HG03571 (cell line): ENCODE results near the gene LIMCH1.
"Not testable (repeated sequence)": the region's sequence is repeated elsewhere in the genome, so short reads cannot be mapped to it uniquely, and the experiment has no call there.

Experiments used
- ATAC-seq: cut with Tn5 transposase; IDR thresholded peaks from one replicate; pipeline ENCODE4 v1.9.1; 2021; ENCODE audit not compliant: unreplicated experiment

LIMCH1 gene

DNA sequence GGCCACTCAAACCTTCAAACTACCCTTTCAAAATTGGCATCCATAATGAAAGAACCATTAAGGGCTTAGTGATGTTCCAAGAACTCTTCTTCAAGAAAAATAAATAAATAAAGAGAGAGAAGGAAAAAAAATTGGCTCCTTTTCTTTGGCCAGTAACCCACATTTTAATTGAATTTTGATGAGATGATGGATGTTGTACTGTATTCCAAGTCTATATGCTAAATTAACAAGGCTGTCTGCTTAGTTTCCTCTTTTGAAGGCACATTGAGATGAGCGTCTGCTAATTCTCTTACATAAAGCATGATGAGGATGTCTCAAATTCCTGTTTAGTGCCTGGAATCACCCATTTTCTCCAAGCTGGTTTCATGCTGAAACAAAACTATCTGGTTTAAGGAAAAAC is 177.2 kb downstream of the LIMCH1 start:
- ATAC-seq = no peak

DNA sequence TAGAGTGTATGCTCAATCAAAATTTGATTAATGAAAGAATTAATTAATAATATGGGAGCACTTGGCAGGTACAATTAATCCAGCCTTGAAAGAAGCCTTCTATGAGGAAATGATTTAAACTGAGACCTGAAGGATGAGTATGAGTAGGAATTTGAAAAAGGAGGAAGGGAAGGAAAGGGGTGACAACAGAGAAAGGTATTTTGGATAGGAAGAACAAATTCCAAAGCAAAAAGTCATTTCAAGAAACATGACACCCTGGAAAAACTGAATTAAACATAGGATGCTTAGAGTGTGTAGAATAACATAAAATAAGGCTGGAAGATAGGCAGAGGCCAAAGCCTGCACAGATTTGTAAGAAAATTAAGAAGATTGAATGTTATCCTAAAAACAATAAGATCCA is 180.9 kb downstream of the LIMCH1 start:
- ATAC-seq = no peak

DNA sequence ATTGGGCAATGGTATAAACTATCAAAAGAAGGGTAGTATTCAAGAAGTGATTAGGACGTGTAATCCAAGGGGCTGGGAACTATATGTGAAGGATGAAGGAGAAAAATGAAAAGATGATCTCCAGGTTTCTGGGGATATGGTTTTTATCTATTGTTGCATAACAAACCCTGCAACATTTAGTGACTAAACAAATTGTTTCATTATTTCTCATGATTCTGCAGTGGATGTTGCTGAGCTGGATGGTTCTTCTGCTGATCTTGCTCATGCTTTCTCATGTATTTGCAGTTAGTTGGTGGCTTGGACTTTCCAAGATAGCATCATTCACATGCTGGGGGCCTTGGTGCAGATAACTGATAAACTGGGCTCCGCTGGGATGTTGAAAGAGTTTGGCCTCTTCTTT is 181.5 kb downstream of the LIMCH1 start:
- ATAC-seq = no peak

DNA sequence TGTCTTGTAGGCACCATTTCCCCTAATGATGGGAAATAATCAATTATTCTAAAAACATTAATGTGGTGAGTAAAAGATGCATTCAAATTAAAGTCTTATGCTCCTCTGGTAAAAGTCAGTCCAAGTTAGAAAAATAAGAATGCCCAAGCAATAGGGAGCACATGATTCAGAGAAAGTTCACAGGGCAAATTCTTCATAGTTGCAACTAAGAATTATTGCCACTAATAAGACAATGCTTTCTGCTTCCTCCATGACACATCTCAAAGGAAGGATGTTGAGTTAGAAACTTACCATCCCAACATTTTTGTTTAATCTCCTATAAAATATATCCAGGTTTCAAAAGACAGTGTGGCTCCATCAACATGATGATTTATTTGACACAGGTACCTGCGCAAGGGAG is 184.2 kb downstream of the LIMCH1 start:
- ATAC-seq = no peak

DNA sequence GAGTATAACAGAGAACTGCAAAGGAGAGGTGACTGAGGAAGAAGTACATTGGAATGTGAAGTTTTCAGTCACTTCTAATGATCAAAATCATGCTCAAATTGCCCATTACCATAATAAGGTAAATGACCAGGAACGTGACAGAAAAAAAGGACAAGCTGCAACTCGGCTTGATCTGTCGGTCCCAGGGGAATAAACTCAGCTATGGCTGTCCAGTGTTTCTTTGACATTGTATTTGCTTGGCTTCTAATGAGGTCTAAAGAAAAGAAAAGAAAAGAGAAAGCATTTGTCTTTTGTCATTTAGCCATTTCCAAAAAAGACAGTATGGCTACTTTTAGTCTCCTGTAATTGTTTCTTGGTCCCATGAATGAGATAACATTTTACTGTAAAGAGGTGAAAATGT is 185.3 kb downstream of the LIMCH1 start:
- no peak for ATAC-seq

DNA sequence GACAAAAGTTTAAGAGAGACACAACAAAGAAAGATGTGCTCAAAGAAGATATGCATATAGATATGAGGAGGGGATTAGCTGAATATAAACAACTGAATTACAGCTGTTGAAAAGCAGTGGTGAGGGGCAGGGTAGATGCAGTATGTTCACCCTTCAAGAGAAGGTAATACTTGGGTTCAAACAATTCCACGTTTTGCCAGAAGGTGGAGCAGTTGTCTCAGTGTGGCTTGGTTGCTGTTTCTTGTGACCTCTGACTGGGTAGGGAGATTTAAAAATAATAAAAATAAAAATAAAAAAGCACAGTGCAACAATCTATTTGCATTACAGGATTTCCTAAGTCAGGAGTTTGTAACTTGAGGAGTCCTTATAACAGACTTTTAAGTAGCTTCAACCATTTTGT is 187.3 kb downstream of the LIMCH1 start:
- ATAC-seq = no peak

DNA sequence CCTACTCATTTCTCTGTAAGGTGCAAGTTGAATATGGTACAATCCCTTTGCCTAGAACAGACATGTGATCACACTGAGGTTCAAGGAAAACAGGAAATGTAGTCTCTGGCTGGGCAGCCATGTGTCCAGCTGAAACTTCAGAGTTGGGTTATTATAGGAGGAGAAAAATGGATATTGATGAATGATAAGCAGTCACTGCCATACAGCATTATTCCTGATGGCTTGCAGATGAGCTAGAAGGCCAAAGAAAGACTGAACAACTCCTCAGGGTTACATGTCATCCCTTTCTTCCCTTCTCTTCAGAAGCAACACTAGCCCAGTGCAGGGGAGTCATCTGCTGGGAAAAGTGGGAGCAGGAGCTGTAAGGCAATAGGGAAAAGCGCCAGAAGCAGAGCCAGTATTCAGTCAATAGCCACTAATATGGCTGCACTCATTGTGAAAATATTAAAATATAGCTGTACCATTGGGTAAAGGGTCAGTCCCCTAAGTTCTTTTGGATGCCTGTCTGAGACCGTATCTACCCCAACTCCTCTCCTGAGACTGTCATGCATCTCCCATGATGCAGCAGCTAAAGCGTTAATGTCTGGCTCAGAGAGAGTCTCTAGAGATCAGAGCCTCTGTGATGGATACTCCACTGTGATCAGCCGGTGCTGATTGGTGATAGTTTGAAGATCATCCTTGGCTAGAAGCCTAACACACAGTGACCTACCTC is 190.1 kb downstream of the LIMCH1 start:
- ATAC-seq = no peak

DNA sequence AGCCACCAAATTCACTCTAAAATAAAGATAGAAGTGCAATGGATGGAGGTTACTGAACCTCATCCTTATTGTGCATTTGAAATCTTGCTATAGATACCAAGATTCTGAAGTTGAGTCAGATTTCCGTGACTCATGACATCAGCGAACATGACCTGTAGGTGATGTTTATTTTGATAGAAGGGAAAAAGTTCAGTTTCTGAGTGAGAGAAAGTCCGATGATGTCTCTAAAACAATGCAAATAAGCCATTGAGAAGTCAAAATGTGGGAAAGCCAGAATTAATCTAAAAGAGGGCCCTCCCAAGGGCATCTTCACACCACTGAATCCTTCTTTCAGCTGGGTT is 190.6 kb downstream of the LIMCH1 start:
- ATAC-seq = no peak

DNA sequence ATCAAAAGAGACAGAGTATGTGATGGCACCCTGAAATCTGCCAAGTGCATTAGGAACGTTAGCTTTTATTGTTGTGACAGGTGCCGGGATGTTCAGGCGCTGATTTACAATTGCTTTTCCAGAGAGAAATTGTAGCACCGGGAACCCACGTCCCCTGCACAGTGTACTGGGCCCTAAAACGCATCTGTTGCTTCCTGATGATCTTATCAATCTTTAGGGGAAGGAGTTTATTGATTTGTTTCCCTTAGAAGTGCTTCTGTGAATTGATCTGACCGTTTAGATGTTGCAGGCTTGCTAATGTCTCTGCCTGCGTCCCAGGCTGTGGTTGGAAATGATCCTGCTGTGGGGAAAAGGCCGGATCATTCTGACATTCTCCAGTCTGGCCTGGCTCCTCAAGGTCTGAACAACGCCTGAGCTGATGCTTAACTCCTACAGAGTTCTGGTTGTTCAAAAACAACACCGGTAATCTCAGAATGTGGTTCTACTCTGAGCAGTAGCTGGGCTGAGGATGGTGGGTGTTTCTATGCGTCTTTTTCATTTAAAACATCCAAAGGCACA is 193.7 kb downstream of the LIMCH1 start:
- no peak for ATAC-seq

DNA sequence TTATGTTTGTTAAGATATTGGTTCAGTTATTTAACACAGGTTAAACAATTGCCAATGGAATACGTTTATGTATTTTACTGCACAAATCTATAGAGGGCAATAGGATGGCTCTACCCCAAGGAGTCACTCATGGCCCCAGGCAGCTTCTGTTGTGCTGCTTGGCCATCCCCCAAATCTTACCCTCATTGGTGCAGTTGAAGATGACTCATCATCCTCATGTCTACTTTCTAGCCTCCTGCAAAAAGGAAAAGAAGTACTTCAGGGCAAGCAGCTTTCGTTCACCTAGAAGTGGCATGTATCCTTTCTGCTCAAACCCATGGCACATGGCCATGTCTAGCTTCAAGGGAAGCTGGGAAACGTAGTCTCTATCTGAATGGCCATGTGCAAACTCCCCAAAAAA is 196.4 kb downstream of the LIMCH1 start:
- ATAC-seq = no peak

DNA sequence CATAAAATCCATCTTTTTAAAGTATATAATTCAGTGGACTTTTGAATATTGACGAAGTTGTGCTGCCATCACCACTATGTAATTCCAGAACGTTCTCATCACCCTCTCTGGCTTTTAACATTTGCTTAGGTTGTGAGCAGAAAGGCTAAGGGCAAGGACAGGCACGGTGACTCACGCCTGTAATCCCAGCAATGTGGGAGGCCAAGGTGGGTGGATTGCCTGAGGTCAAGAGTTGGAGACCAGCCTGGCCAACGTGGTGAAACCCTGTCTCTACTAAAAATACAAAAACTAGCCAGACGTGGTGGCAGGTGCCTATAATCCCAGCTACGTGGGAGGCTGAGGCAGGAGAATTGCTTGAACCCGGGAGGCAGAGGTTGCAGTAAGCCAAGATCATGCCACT is 199.5 kb downstream of the LIMCH1 start:
- not testable (repeated sequence) for ATAC-seq

DNA sequence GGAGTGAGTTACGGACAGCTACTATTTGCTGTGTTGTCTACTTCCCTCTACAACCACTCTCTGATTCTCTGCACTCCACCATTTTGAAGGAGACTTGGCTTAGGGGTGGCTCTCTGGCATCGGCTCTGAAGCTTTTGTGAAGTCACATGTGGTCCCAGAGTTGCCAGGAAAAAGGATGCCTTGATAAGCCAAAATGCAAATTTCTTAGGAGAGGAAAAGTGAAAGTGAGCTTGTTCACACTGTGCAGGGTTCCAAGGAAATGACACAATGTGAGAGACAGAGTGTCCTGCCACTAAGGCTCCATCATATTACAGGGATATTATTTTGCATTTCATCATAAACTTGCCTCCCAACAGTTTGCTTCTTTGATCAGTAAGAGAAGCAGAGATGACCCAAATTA is 203.4 kb downstream of the LIMCH1 start:
- ATAC-seq = no peak

DNA sequence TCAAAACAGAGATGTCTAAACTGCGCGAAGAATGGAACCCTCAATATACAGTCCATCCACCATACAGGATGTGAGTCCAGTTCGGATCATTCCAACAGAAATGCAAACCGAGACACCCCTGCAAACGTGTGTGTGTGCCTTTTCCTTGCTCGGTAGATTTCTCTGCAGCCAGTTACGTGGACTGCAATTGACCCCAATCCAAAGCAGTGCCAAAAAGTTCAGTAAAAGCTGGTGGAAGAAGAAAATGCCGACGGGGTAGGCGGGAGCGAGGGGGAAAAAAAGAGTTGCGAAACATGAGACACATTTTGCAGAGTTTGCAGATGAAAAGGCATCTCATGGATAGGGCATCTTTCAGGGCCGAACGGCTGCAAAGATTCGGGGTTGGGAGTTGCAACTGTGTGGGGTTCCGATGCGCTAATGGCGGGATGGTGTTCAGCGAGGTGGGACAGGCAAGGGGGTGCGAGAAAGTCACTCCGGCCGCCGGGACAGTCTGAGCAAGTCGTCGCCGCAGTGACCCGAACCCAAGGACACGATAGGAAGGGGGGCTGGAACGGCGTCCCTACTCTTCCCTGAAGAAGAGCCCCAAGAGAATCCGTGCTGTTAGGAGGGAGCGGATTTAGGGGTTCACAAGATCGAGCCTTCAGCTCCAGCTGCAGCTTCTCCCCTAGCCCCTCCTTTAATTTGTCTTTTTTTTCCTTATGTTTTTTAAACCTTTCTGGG is 206.8 kb downstream of the LIMCH1 start:
- no peak for ATAC-seq

DNA sequence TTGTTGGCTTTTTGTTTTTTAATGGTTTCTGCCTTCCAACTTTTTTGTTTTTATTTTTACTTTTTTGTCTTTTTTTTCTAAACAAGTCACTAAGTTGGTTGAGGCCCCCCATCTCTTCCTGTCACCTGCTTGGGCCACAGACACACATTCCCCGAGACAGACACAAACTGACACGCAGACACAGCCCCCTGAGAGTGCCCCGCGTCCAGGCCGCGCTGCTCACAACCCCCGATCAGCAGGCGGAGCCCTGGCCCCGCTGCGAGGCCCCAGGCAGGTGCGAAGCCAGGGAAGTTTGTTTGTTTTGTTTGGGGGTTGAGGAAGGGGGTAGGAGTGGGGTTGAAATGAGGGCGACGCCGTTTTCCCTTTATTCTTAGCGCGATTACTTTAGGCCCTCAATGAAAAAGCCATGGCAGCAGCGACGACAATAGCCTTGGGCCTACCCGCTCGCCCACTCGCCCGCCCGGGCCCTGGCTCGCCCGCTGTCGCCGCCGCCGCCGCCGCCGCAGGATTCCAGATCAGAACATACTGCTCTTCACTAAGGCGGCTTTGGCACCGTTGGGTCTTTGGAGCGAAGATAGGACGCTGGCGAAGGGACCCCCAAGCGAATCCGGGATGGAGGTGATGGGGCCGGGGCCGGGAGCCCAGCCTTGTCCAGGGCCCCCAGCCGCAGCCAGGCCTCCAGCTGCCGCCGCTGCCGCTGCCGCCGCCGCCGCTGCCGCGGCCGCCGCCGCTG is 207.5 kb downstream of the LIMCH1 start:
- ATAC-seq = no peak

DNA sequence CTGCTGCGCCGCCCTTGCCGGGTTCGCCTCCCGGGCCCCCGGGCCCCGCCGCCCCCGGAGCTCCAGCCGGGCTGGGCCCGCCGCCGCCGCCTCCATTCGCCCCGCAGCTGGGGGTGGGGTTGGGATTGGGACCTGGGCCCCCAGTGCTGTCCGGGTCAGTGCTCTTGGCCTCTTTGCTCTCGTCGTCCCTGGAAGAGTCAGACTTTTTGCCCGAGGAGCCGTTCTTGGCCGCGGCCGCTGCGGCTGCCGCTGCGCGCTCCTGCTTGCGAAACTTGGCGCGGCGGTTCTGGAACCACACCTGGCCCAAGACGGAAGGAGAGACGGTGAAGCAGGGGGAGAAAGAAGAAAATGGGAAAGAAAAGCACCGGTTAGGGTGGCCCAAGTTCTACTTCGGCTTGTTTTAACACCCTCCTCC is 208.1 kb downstream of the LIMCH1 start:
- ATAC-seq = no peak

DNA sequence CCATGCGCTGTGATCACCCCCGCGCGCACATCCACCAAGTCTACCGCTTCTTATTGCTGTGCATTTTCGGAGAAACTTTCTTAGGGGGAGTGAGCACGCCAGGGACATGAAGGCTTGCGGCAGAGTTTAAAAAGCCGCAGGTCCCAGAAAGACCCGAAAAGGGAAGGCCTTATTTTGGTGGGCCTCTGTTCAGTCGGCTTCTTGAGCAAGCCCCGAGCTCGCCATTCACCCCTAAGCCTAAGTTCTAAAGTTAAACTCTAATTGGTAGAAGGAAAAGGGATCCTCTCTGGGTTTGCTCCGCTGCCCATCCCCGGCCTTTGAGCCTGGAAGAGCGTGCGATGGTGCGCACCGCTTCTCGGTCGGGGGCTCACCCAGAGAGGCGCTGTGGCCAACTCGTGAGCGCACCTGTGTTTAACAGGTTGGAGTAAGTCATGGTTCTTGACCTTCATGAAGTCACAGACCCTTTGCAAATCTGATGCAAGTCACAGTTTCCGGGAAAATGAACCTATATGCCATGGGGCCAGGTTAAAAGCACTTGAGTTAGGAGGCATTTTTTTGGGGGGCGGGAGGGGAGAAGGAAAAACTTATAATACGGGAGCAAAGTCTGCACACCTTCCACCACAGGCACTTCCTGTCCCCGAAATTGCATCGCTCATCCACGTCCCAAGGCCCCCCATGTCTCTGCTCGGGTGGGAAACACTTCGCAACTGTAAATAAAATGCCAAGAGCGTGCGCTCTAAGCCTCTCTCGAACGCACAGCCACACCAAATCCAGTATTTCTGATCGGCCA is 208.7 kb downstream of the LIMCH1 start:
- ATAC-seq = no peak

DNA sequence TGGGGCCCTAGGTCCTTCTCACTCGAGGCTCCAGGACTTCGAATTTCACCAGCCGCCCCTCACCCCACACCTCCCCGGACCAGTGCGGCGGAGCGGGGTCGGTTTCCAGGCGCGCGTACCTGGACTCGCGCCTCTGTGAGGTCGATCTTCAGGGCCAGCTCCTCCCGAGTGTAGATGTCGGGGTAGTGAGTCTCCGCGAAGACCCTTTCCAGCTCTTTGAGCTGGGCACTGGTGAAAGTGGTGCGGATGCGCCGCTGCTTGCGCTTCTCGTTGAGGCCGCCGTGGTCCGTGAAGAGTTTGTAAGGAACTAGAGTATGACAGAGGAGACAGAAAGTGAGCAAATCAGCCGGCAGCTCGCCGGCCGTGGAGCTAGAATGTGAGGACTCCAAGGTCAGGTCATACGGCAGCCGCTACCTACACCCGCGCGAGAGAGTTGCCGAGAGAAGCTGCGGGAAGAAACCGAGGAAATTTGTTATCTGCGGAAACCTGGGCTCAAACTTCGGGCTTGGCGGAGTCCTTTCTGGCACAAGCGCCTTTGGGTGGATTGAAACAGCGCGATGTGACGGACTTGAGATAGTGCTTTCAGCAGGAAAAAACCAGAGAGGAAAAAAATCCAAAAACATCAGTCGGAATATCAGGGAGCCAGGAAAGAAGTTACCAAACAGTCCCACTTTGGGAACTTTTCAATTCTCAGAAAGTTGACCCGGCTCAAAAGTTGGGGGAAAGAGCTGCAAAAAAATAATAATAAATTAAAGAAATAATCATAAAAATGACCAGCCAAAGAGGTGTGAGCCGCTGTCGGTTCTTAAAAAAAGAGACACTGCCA is 209.5 kb downstream of the LIMCH1 start:
- no peak for ATAC-seq

DNA sequence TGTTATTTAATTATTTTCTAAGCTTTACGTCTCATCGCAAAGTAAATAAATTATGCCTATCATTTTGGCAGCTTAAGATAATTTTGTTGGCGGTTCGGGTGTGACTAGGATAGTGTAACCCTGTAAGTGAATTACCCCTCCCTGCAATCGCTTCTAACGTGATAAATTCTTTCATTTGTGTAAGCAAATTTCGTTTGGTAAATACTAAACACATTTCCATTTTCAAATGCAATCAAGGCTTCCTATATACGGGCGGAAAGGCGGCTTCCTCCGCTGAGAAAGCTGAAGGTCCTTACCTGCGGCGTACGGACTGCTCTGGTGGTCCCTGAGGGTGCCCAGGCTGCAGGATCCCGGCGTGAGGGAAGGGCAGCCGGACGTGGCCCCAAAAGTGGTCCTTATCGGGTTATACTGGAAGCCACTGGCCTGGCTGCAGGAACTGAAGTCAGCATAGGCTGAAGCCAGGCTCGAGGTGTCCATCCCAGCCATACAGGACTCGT is 210.2 kb downstream of the LIMCH1 start:
- no peak for ATAC-seq

DNA sequence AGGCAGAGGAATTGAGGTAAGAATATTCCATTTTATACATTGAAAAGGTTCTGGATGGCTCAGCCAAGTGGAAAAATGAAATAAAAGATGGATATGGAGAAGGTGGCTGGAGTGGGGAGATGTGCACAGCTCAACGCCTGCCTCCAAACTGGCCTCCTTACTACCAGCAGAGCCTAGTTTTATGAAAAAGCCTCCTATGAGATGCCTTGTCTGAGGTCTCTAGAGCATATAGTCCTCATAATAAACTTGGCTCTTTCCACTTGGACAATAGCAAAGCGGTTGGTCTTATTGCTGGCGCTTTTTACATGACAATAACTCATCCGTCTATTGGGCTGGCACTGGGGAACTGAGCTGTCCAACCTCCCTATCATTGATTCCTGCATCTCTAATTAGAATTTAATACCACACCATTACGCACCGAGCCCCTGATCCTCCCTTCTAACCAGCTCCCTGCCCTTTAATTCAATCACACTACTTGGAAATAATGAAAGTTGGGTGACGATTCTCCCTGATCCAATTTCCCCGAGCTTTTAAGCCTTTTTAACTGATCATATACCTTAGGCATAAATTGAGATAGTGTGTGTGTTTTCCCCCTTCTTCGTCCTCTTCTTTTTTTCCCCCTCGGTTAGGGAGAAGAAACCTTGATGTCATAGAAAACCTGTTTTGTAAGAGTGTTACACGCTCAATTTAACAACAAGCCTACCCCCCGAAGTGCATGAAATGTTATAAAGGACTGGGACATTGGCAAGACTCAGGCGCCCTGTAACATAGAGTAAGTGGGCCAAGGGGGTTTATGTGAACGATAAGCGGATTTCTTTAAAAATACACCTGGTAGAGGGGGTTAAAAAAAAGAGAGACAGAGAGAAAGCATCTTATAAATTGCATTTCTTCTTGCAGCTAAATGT is 210.9 kb downstream of the LIMCH1 start, which contains the start of gene PHOX2B:
Gene PHOX2B (minus strand): TSS at position 155 of the 905 bp plus-strand sequence. CDS start 115 bp downstream, at position 40.
- ATAC-seq = no peak
